CD4-positive, alpha-beta T cell treated with Interleukin-17A for 1 hour (primary cell): ENCODE data around the gene RGS6.

Experiments used
- DNase-seq: peaks from one replicate; pipeline ENCODE4 v3.0.0-alpha.2; 2020

The RGS6 gene

GRCh38 chr14:72563676-72564075, 631.4 kb downstream of the RGS6 start:
- no peak for DNase-seq

GRCh38 chr14:72565149-72565559, 632.9 kb downstream of the RGS6 start:
- no peak for DNase-seq

- DNase-seq = no peak
These were observed 633.7 kb downstream of the RGS6 start for GRCh38 chr14:72565917-72566316.

GRCh38 chr14:72567226-72567625, 635.0 kb downstream of the RGS6 start:
- no peak for DNase-seq

- no peak for DNase-seq
These were observed 636.2 kb downstream of the RGS6 start for GRCh38 chr14:72568296-72568992.

- no peak for DNase-seq
These were observed 641.6 kb downstream of the RGS6 start for GRCh38 chr14:72573725-72574417.

GRCh38 chr14:72574715-72575114, 642.5 kb downstream of the RGS6 start:
- no peak for DNase-seq

- no peak for DNase-seq
These were observed 644.0 kb downstream of the RGS6 start for GRCh38 chr14:72576258-72576657.

- DNase-seq = no peak
These were observed 645.3 kb downstream of the RGS6 start for GRCh38 chr14:72577521-72577920.

GRCh38 chr14:72578514-72578913, 646.3 kb downstream of the RGS6 start:
- no peak for DNase-seq

- DNase-seq = no peak
These were observed 650.4 kb downstream of the RGS6 start for GRCh38 chr14:72582582-72582981.

GRCh38 chr14:72583316-72584272, 651.4 kb downstream of the RGS6 start:
- no peak for DNase-seq

GRCh38 chr14:72588521-72588920, 656.3 kb downstream of the RGS6 start:
- no peak for DNase-seq

GRCh38 chr14:72589652-72590051, 657.4 kb downstream of the RGS6 start:
- DNase-seq = no peak

- DNase-seq = peak; percentile 44
These were observed 658.3 kb downstream of the RGS6 start for GRCh38 chr14:72590577-72590976.

GRCh38 chr14:72591391-72591790, 659.2 kb downstream of the RGS6 start:
- no peak for DNase-seq

GRCh38 chr14:72594099-72594901, 662.1 kb downstream of the RGS6 start:
- DNase-seq = peak; percentile 63

- DNase-seq = no peak
These were observed 663.1 kb downstream of the RGS6 start for GRCh38 chr14:72595152-72595862.

GRCh38 chr14:72597252-72598233, 665.3 kb downstream of the RGS6 start:
- no peak for DNase-seq

GRCh38 chr14:72598306-72598705, 666.1 kb downstream of the RGS6 start:
- no peak for DNase-seq
